ENCODE data around the gene ST3GAL3.
A peak's percentile ranks its signal among the peaks of the same experiment; 100 is the strongest.

The ST3GAL3 gene

DNA sequence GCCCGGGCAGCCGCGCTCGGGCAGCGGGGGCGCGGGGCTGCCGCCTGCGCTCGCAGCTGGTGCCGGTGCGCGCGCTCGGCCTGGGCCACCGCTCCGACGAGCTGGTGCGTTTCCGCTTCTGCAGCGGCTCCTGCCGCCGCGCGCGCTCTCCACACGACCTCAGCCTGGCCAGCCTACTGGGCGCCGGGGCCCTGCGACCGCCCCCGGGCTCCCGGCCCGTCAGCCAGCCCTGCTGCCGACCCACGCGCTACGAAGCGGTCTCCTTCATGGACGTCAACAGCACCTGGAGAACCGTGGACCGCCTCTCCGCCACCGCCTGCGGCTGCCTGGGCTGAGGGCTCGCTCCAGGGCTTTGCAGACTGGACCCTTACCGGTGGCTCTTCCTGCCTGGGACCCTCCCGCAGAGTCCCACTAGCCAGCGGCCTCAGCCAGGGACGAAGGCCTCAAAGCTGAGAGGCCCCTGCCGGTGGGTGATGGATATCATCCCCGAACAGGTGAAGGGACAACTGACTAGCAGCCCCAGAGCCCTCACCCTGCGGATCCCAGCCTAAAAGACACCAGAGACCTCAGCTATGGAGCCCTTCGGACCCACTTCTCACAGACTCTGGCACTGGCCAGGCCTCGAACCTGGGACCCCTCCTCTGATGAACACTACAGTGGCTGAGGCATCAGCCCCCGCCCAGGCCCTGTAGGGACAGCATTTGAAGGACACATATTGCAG, 229.3 kb downstream of the ST3GAL3 start:
- no peak for DNase-seq (ENCODE audit: low read depth in 1 of 2, low spot score in 1 of 2)

DNA sequence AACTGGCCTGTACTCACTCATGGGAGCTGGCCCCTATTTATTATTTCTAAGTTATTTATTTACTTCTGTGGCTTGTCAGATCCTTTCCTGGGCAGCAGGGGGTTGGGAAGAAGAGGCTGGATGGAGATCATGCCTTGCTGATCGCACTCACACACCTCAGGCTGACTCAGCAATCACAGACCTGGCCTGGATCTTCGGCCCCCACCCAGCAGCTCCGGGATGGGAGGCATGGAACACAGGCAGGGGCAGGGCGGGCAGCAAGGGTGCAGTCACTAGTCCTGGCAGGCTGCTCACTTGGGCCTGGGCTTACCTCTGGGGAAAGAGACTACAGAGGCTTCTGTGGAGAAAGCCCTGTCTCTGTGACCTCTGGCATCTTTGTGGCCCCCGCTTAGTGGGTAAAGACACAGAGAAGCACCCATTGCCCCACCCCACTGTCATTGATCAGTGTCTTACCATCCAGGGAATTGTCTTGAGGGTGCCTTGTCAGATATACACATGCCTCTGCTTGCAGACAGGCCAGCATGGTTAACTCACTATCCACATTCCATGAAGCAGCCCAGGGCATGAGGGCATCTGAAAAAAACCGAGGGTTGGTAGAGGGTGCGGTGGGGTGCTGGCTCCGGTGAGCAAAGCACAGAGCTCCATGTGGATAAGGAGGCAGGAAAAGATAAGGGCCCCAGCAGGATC, 230.0 kb downstream of the ST3GAL3 start:
- DNase-seq (ENCODE audit: low read depth in 1 of 2, low spot score in 1 of 2), result no peak

DNA sequence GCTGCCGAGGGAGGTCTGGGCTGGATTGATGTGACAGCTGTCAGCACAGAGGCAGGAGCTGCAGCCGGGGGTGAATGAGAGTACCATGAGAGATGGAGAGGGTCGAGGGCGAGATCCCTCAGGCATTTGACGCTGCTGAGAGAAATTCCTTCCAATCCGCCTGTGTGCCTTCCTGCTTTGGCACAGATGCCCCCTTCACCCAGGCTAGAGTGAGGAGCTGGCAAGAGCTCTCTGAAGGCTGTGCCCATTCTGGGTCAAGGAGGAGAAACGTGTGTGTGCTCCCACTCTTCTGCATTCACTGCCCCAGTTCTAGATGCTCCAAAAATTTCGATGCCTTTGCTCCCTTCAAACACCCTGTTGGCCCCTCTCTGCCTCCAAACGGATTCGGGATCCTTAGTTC, 231.0 kb downstream of the ST3GAL3 start:
- DNase-seq (ENCODE audit: low read depth in 1 of 2, low spot score in 1 of 2), result no peak

- no peak for DNase-seq (ENCODE audit: low read depth in 1 of 2, low spot score in 1 of 2)
Measured at GRCh38 chr1:43938892-43939587, 231.7 kb downstream of the ST3GAL3 start.

DNA sequence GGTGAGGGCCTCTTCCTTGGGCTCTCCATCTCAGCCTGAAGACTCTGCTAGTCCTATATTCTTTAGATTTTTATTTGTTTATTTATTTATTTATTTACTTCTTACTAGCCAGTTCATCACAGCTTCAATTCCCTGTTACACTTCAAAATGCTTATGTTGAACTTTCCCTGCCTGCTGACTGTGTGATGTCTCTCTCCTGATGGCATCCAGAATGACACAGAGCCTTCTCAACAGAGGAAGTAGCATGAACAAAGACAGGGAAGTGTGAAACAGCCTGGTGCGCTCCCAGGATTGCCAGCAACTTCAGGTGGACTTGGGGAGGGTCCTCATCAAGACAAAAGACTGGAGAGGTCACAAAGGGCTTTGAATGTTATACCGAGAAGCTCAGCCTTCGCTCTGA, 235.1 kb downstream of the ST3GAL3 start:
- no peak for DNase-seq (ENCODE audit: low read depth in 1 of 2, low spot score in 1 of 2)

DNA sequence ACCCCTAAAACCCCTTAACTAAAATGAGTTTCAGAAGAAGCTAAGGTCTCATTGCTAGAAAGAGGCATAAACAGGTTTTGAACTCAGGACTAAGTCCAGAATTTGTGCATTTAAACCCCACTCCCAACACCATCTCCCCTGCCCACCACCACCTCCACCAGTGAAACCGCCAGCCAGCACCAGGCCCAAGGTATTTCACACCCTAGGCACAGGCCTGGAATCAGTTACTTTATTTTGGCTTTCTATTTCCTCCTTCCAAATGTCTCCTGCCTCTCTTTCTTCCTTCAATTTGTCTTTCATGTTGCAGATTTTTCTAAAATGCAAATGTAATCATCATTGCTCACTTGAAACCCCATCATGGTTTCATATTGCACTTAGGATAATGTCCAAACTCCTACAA, 237.5 kb downstream of the ST3GAL3 start:
- DNase-seq (ENCODE audit: low read depth in 1 of 2, low spot score in 1 of 2), result no peak

DNA sequence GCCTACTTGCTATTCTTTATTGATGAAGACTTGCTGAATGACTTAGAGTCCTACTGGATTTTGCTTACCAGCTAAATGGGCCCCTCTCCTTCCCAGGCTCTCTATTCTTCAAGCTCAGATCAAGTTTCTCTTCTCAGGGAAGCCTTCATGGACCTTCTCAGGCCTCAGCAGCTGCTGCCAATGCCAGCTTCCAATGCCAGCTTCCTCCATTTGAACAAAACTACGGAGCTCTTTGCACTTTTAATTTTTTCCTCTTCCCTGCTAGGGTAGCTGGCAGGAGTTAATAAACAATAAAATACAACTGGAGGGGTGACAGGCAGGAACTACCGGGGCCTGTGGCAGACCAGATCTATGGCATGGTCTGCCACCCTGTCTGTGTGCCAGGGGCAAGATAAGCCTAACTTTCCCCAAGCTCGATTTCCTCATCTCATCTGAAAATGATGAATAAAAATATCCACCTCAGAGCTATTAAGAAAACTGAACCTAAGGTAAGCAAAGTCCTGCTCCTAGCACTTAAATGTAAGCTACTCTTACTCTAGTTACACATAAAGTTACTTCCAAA, 238.4 kb downstream of the ST3GAL3 start:
- no peak for DNase-seq (ENCODE audit: low read depth in 1 of 2, low spot score in 1 of 2)

- DNase-seq (ENCODE audit: low read depth in 1 of 2, low spot score in 1 of 2), result peak; percentile 89 to 95
Measured at GRCh38 chr1:43946236-43947060, 239.1 kb downstream of the ST3GAL3 start, which contains the start of gene IPO13. Gene IPO13 (plus strand): TSS chr1:43946950. CDS start chr1:43947601, 651 bp downstream.

GRCh38 chr1:43947061-43947873, 239.9 kb downstream of the ST3GAL3 start:
- DNase-seq (ENCODE audit: low read depth in 1 of 2, low spot score in 1 of 2), result no peak

DNA sequence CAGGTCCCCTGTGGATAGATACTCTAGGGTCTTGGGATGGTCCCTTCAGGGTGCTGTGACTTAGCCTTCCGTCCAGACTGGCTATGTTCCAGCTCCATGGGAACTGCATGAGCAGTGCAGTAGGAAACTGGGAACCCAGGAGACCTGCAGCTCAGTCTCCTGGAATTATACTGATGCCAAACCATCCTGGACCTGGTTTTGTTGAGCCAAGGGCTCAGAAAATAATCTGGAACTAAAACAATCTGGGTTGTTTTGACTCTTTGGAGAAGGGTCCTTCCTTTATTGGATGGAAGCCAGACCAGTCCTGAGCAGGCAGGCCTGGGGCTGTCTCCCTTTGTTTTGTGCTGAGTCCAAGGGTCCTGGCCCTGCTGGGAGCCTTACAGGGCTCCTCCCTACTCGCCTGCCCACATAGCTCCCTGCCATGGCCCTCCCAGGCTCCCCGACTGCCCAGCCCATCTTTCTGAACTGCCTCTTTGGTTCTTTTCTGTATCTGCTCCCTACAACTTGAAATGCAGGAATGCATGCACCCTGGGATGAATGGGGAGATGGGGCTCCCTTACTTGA, 240.6 kb downstream of the ST3GAL3 start:
- DNase-seq (ENCODE audit: low read depth in 1 of 2, low spot score in 1 of 2), result no peak

- DNase-seq (ENCODE audit: low read depth in 1 of 2, low spot score in 1 of 2), result no peak
Measured at GRCh38 chr1:43949678-43950077, 242.3 kb downstream of the ST3GAL3 start.

DNA sequence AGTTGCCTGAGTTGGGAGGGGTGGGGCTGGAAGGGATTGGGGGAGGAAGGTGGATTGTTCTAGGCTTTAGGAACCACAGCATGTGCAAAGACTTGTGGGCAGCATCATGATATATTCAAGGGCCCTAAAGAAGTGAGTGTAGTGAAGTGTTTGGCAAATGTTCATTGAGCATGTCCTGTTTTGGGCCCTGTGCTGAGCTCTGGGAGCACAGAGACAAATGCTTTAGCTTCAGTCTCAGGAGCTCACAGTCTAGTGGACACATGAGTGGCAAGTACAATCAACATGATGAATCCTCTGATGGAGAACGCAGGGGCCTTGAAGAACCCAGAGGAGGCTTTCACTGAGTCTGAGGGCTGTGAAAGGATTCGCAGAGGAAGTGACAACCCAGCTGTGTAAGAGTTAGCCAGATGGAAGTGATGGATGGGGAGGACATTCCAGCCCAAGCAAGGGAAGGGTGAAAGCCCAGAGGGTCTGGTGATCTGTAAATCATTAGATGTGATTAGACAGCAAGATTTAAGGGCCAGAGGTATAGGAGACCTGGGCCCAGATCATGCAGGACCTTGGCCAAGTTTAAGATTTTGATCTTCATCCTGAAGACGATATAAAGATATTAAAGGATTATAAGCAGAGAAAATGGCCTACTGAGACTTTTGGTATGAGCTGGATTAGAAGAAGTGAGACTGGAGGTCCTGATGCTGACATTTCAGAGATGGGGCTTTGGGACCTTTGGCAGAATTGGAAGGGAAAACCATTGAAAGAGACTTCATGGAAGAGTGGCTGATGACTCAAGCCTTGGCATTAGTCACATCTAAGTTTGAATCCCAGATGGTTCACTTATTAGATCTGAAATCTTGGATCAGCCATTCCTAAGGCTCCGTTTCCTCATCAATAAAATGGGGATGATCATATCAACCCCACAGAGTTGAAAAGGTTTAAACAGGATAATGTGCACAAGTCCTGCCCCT, 244.0 kb downstream of the ST3GAL3 start:
- no peak for DNase-seq (ENCODE audit: low read depth in 1 of 2, low spot score in 1 of 2)

DNA sequence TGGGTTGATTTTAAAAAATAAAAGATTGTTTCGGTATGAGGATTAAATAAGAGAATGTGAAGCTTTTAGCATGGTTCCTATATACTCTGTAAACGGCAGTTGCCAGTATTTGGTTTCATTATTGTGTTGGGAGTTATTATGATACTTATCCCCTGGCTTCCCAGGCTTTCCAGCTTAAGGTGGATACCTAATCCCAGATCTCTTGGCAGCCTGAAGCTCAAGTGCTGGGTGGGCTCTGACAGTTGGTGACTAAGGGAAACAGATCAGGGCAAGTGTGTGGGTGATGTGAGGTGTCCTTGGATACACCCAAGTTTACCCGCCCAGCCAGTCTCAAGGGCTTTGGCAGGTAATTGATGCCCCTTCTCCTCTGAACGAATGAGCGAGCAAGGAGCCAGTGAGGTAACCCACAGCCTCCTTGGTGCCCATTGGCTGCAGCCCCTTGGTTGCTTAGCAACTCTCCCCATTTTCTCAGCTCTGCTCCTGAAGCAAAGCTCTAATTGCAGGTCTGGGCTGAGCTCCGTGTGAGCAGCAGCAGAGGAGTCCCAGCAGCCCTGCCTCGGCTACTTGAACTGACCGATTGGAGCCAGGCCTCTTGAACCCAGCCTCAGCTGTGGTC, 245.5 kb downstream of the ST3GAL3 start:
- DNase-seq (ENCODE audit: low read depth in 1 of 2, low spot score in 1 of 2), result no peak

DNA sequence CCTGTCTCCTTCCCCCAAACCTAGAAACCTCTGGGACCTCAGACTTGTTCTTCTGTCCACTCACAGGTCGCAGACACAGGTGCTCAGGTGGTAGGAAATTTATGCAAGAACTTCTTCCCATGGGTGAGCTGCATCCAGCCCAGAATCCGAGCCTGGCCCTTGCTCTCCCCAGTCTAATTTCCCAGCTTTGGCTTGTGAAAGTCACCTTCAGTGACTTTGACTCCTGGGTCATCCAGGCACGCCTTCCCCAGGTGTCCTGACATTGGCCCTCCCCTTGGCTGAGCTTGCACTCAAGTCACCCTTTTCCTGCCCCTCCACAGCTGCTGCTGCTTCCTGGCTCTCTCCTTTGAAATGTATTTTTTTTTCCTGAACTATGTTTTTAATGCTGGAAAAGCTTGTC, 246.0 kb downstream of the ST3GAL3 start:
- no peak for DNase-seq (ENCODE audit: low read depth in 1 of 2, low spot score in 1 of 2)

DNA sequence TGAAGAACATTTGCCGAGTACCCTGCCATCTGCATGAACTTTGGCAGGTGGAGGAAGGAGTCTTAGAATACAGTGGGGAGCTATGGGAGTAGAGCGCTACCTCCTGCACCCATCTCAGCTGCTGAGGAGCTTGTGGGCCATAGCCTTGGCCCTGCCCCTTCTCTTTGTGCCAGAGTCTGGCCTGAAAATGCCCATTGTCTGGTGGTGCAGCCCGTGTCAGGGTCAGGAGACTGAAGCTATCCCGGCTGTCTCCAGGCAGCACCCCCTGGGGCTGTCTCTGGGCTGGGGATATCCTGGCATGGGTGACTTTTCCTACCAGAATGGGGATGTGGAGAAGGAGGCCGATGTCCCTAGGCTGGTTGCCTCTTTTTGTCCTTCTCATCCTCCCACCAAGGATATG, 246.7 kb downstream of the ST3GAL3 start:
- no peak for DNase-seq (ENCODE audit: low read depth in 1 of 2, low spot score in 1 of 2)

DNA sequence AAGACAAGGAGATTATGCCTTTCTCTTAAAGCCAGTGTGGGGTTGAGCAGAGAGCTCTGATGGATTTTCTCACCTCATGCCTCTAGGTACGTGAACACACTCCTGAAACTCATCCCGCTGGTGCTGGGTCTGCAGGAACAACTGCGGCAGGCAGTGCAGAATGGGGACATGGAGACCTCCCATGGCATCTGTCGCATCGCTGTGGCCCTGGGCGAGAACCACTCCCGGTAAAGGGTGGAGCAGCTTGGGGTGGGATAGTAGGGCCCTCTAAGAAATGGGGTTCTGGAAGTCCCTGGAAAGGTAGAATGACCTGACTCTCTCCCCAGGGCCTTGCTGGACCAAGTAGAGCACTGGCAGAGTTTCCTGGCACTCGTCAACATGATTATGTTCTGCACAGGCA, 248.9 kb downstream of the ST3GAL3 start:
- no peak for DNase-seq (ENCODE audit: low read depth in 1 of 2, low spot score in 1 of 2)

DNA sequence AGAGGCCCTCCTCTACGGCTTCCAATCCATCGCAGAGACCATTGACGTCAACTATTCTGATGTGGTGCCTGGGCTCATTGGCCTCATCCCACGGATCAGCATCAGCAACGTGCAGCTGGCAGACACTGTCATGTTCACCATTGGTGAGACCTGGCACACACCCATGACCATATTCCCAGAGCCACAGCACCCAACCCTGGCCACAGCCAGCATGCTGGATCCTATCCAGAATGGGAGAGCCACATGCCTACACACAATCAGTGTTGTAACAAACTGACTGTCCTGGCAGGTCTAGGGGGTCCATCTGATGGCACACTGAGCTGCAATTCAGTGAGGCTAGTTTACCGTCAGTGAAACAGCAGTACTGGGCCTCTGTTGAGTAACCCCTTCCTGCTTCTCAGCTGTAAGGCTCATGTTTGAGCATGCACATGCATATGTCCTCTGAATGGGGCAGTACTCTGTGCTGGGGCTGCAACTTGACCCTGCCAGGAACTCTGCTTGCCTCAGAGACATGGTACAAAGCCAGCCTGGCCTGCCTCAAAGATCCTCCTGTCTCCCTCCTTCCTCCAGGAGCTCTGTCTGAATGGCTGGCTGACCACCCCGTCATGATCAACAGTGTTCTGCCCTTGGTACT, 250.2 kb downstream of the ST3GAL3 start:
- no peak for DNase-seq (ENCODE audit: low read depth in 1 of 2, low spot score in 1 of 2)

All from stimulated activated CD4-positive, alpha-beta T cell treated with anti-CD3 and anti-CD28 coated beads, Interleukin-15, amount 100 ng/mL, for 1 hour (primary cell).